ENCODE data around the gene VARS2. TPM values are rescaled to one million over a fixed set of nuclear protein-coding genes. Genes with fewer than 3 reads are reported as not detected.
"Not testable (repeated sequence)": the region's sequence is repeated elsewhere in the genome, so short reads cannot be mapped to it uniquely, and the experiment has no call there.

The VARS2 gene
- total RNA-seq, 1 donor from 2014 or later: 20.0 TPM

- DNase-seq (ENCODE audit: low spot score): no peak
- H3K27ac Mint-ChIP-seq (ENCODE audit: unreplicated experiment): no peak overlapping the region
- H3K27me3 Mint-ChIP-seq (ENCODE audit: unreplicated experiment): peaks cover 3% of the 10 kb centered on the region
- H3K4me3 Mint-ChIP-seq (ENCODE audit: unreplicated experiment): no peak overlapping the region
- TF ChIP-seq CTCF (IDR thresholded peaks at IDR 0.05; ENCODE audit: unreplicated experiment): no peak
- H3K9me3 Mint-ChIP-seq (ENCODE audit: unreplicated experiment): no peaks in the 10 kb centered on the region
- H3K4me1 Mint-ChIP-seq (ENCODE audit: unreplicated experiment): no peaks in the 10 kb centered on the region
- no peaks in the 10 kb centered on the region for H3K36me3 Mint-ChIP-seq (ENCODE audit: low read depth, unreplicated experiment)
Measured at GRCh38 chr6:30901436-30901835, 12.6 kb upstream of the VARS2 start.

- H3K9me3 Mint-ChIP-seq (ENCODE audit: unreplicated experiment); DNase-seq (ENCODE audit: low spot score); H3K27ac Mint-ChIP-seq (ENCODE audit: unreplicated experiment); H3K36me3 Mint-ChIP-seq (ENCODE audit: low read depth, unreplicated experiment); H3K4me3 Mint-ChIP-seq (ENCODE audit: unreplicated experiment); H3K27me3 Mint-ChIP-seq (ENCODE audit: unreplicated experiment); H3K4me1 Mint-ChIP-seq (ENCODE audit: unreplicated experiment): not testable (repeated sequence)
Measured at GRCh38 chr6:30902196-30902595, 11.8 kb upstream of the VARS2 start.

- Mint-ChIP-seq H3K9me3 (ENCODE audit: unreplicated experiment) (no peaks in the 10 kb centered on the region), H3K27me3 (ENCODE audit: unreplicated experiment) (peaks cover 3% of the 10 kb centered on the region), H3K36me3 (ENCODE audit: low read depth, unreplicated experiment) (no peaks in the 10 kb centered on the region), H3K4me3 (ENCODE audit: unreplicated experiment) (no peak overlapping the region), H3K4me1 (ENCODE audit: unreplicated experiment) (no peaks in the 10 kb centered on the region), H3K27ac (ENCODE audit: unreplicated experiment) (no peak overlapping the region)
- no peak for DNase-seq (ENCODE audit: low spot score)
- no peak for TF ChIP-seq CTCF (IDR thresholded peaks at IDR 0.05; ENCODE audit: unreplicated experiment)
Measured at GRCh38 chr6:30902709-30903108, 11.3 kb upstream of the VARS2 start.

GRCh38 chr6:30903236-30903635 lies 10.8 kb upstream of the VARS2 start:
- Mint-ChIP-seq H3K9me3 (ENCODE audit: unreplicated experiment) (no peaks in the 10 kb centered on the region), H3K4me1 (ENCODE audit: unreplicated experiment) (peaks cover 2% of the 10 kb centered on the region), H3K27me3 (ENCODE audit: unreplicated experiment) (peaks cover 2% of the 10 kb centered on the region), H3K27ac (ENCODE audit: unreplicated experiment) (no peak overlapping the region), H3K4me3 (ENCODE audit: unreplicated experiment) (no peak overlapping the region), H3K36me3 (ENCODE audit: low read depth, unreplicated experiment) (no peaks in the 10 kb centered on the region)
- no peak for TF ChIP-seq CTCF (IDR thresholded peaks at IDR 0.05; ENCODE audit: unreplicated experiment)
- no peak for DNase-seq (ENCODE audit: low spot score)

GRCh38 chr6:30907290-30907757 lies 6.7 kb upstream of the VARS2 start:
- peak overlapping the region; percentile 87 for H3K4me3 Mint-ChIP-seq (ENCODE audit: unreplicated experiment)
- not testable (repeated sequence) for H3K27ac Mint-ChIP-seq (ENCODE audit: unreplicated experiment); DNase-seq (ENCODE audit: low spot score); H3K9me3 Mint-ChIP-seq (ENCODE audit: unreplicated experiment); H3K27me3 Mint-ChIP-seq (ENCODE audit: unreplicated experiment)
- peaks cover 17% of the 10 kb centered on the region for H3K36me3 Mint-ChIP-seq (ENCODE audit: low read depth, unreplicated experiment)
- peaks cover 11% of the 10 kb centered on the region for H3K4me1 Mint-ChIP-seq (ENCODE audit: unreplicated experiment)

GRCh38 chr6:30907758-30908591 lies 6.1 kb upstream of the VARS2 start, which contains the start of gene GTF2H4:
Gene GTF2H4, plus strand, starts transcription at chr6:30908207.
- Mint-ChIP-seq H3K4me3 (ENCODE audit: unreplicated experiment) (peak within 1 kb of the TSS; percentile 98), H3K27me3 (ENCODE audit: unreplicated experiment) (peaks cover 1% of the 10 kb centered on the region), H3K9me3 (ENCODE audit: unreplicated experiment) (no peaks in the 10 kb centered on the region), H3K4me1 (ENCODE audit: unreplicated experiment) (peaks cover 11% of the 10 kb centered on the region), H3K27ac (ENCODE audit: unreplicated experiment) (peak within 1 kb of the TSS; percentile 7), H3K36me3 (ENCODE audit: low read depth, unreplicated experiment) (peaks cover 20% of the 10 kb centered on the region)
- TF ChIP-seq CTCF (IDR thresholded peaks at IDR 0.05; ENCODE audit: unreplicated experiment): no peak
- peak; percentile 79 for DNase-seq (ENCODE audit: low spot score)
